Activated CD8-positive, alpha-beta T cell treated with anti-CD3 and anti-CD28 coated beads for 36 hours (primary cell): Measurements from ENCODE around the gene XPNPEP2. TPM values are rescaled to one million over a fixed set of nuclear protein-coding genes. Genes with fewer than 3 reads are reported as not detected.
A peak's percentile ranks its signal among the peaks of the same experiment; 100 is the strongest.

ENCODE experiments used
- ATAC-seq: fragments of 200-7000 bp; cut with Tn5 transposase; one replicate; pipeline ENCODE4 v1.10.0; 2021; ENCODE audit warnings: mild to moderate bottlenecking, moderate library complexity
- CTCF ChIA-PET: fragments of 350-600 bp; sonication (Branson Sonifier 250); formaldehyde crosslinking; loops from one replicate; lab custom pipeline; 2021; ENCODE audit warnings: antibody characterized with exemption; lab: Charles Lee
- POLR2A ChIA-PET: fragments of 350-600 bp; sonication (Branson Sonifier 250); formaldehyde crosslinking; loops from one replicate; lab custom pipeline; 2021; ENCODE audit warnings: antibody characterized with exemption; lab: Charles Lee
- DNase-seq: peaks from one replicate; pipeline ENCODE4 v3.0.0-alpha.2; 2020
- H3K27ac Mint-ChIP-seq: one replicate; pipeline ENCODE4 v1.8.0; 2021; ENCODE audit warnings: mild to moderate bottlenecking, mixed read lengths
- H3K27me3 Mint-ChIP-seq: one replicate; pipeline ENCODE4 v1.8.0; 2021; ENCODE audit warnings: mixed read lengths
- H3K36me3 Mint-ChIP-seq: one replicate; pipeline ENCODE4 v1.8.0; 2021; ENCODE audit warnings: low read depth, mixed read lengths
- H3K4me1 Mint-ChIP-seq: one replicate; pipeline ENCODE4 v1.8.0; 2021; ENCODE audit warnings: low read depth, mixed read lengths
- H3K4me3 Mint-ChIP-seq: one replicate; pipeline ENCODE4 v1.8.0; 2021; ENCODE audit warnings: mild to moderate bottlenecking, moderate library complexity, mixed read lengths
- H3K9me3 Mint-ChIP-seq: one replicate; pipeline ENCODE4 v1.8.0; 2021; ENCODE audit warnings: mixed read lengths
- CTCF ChIP-seq: fragments of 200-600 bp; IDR thresholded peaks from one replicate; pipeline ENCODE4 v1.8.0; 2022; ENCODE audit warnings: antibody characterized with exemption, mild to moderate bottlenecking
- intact Hi-C: fragments of 100-400 bp; cut with micrococcal nuclease; formaldehyde crosslinking; loops from one replicate; pipeline ENCODE4 v1.10.0; 2022
- total RNA-seq, 2 experiments: library from RNA; stranded (reverse); gene quantifications; one replicate each; pipeline ENCODE4 v1.2.3, GENCODE V29; 2021

Gene XPNPEP2
- total RNA-seq, 2 experiments from 2014 or later, result 0.16 to 0.38 TPM

GRCh38 chrX:129808158-129808828 lies 69.5 kb downstream of the XPNPEP2 start:
- ATAC-seq, result no peak
- Mint-ChIP-seq H3K27ac (peak overlapping the region; percentile 73), H3K4me3 (no peak overlapping the region), H3K27me3 (no peaks in the 10 kb centered on the region), H3K36me3 (peaks cover 34% of the 10 kb centered on the region), H3K4me1 (peaks cover 26% of the 10 kb centered on the region), H3K9me3 (no peaks in the 10 kb centered on the region)
- CTCF ChIA-PET, result interaction anchor here (0.7 to 1.6 kb wide), 4 partner anchors 10 to 52 kb away, joined by 3 to 4 read pairs (median 4); no protein-coding TSS in a partner anchor
- no peak for TF ChIP-seq CTCF
- no peak for DNase-seq
- intact Hi-C loops, result no loop called here
- POLR2A ChIA-PET, result interaction anchor here (1.2 kb wide), 1 partner anchor 32 kb away, joined by 3 read pairs; no protein-coding TSS in a partner anchor

GRCh38 chrX:129808829-129809796 lies 70.3 kb downstream of the XPNPEP2 start:
- POLR2A ChIA-PET, result interaction anchor here (1.2 kb wide), 1 partner anchor 32 kb away, joined by 3 read pairs; no protein-coding TSS in a partner anchor
- CTCF ChIA-PET, result interaction anchor here (1.0 to 1.6 kb wide), 3 partner anchors 13 to 53 kb away, joined by 3 to 7 read pairs (median 4); no protein-coding TSS in a partner anchor
- intact Hi-C loops, result no loop called here
- peaks cover 37% of the 10 kb centered on the region for H3K36me3 Mint-ChIP-seq
- H3K27me3 Mint-ChIP-seq, result no peaks in the 10 kb centered on the region
- DNase-seq (no peak), ATAC-seq (peak; percentile 89)
- peaks cover 22% of the 10 kb centered on the region for H3K4me1 Mint-ChIP-seq
- no peaks in the 10 kb centered on the region for H3K9me3 Mint-ChIP-seq
- TF ChIP-seq CTCF, result no peak
- H3K27ac Mint-ChIP-seq, result peak overlapping the region; percentile 73
- no peak overlapping the region for H3K4me3 Mint-ChIP-seq

GRCh38 chrX:129813662-129814368 lies 75.0 kb downstream of the XPNPEP2 start:
- peaks cover 10% of the 10 kb centered on the region for H3K4me1 Mint-ChIP-seq
- no peaks in the 10 kb centered on the region for H3K9me3 Mint-ChIP-seq
- no peak overlapping the region for H3K4me3 Mint-ChIP-seq
- no peaks in the 10 kb centered on the region for H3K27me3 Mint-ChIP-seq
- no peak overlapping the region for H3K27ac Mint-ChIP-seq
- intact Hi-C loops, result no loop called here
- TF ChIP-seq CTCF, result no peak
- no peak for DNase-seq
- H3K36me3 Mint-ChIP-seq, result peaks cover 24% of the 10 kb centered on the region
- POLR2A ChIA-PET, result no interaction called here
- ATAC-seq, result no peak
- CTCF ChIA-PET, result interaction anchor here (1.1 to 1.5 kb wide), 3 partner anchors 9 to 60 kb away, joined by 3 read pairs; no protein-coding TSS in a partner anchor

GRCh38 chrX:129818123-129818522 lies 79.3 kb downstream of the XPNPEP2 start:
- Mint-ChIP-seq H3K4me3 (no peak overlapping the region), H3K4me1 (peaks cover 3% of the 10 kb centered on the region), H3K9me3 (no peaks in the 10 kb centered on the region), H3K27ac (no peak overlapping the region), H3K36me3 (peaks cover 10% of the 10 kb centered on the region), H3K27me3 (no peaks in the 10 kb centered on the region)
- DNase-seq (no peak), ATAC-seq (no peak)
- intact Hi-C loops, result no loop called here
- ChIA-PET POLR2A (no interaction called here), CTCF (no interaction called here)
- TF ChIP-seq CTCF, result no peak

Other genes with a start within 250 kb of the XPNPEP2 start
- under 1 TPM; 0.25 to 0.34 TPM for gene SMARCA1, start 215.5 kb upstream of the XPNPEP2 start, total RNA-seq
- 1 to 10 TPM; 2.0 to 2.2 TPM for gene OCRL, start 198.7 kb upstream of the XPNPEP2 start, total RNA-seq
- 1 to 10 TPM; 3.5 TPM for gene APLN, start 84.0 kb upstream of the XPNPEP2 start, total RNA-seq
- gene SASH3, start 41.0 kb downstream of the XPNPEP2 start, total RNA-seq, result 100 to 1,000 TPM; 117 to 123 TPM
- gene ZDHHC9, start 104.9 kb downstream of the XPNPEP2 start, total RNA-seq, result 10 to 100 TPM; 10.4 to 11.1 TPM
- gene UTP14A, start 167.2 kb downstream of the XPNPEP2 start, total RNA-seq, result 10 to 100 TPM; 33.1 to 34.0 TPM
- gene BCORL1, start 243.7 kb downstream of the XPNPEP2 start, total RNA-seq, result 1 to 10 TPM; 7.1 to 9.9 TPM